Large intestine (tissue), 3 donors: ENCODE data around the gene SRGAP3. TPM values are rescaled to one million over a fixed set of nuclear protein-coding genes. Genes with fewer than 3 reads are reported as not detected.

ENCODE experiments used
- DNase-seq, 2 donors: peaks; one replicate each; pipeline versions ENCODE4 v3.0.0 to v3.0.0-alpha.2; 2013
- H3K27ac ChIP-seq: one replicate; pipeline ENCODE4 v1.5.1; 2013; ENCODE audit warnings: low read length
- H3K27me3 ChIP-seq: 2 replicates; pipeline ENCODE4 v1.6.1; 2013; ENCODE audit warnings: low read length; ENCODE audit not compliant: control insufficient read depth, insufficient read depth
- H3K36me3 ChIP-seq: 2 replicates; pipeline ENCODE4 v1.6.1; 2013; ENCODE audit warnings: low read length; ENCODE audit not compliant: control insufficient read depth, insufficient read depth
- H3K4me1 ChIP-seq: one replicate; pipeline ENCODE4 v1.6.1; 2013; ENCODE audit warnings: low read length; ENCODE audit not compliant: control insufficient read depth, insufficient read depth
- H3K4me3 ChIP-seq: one replicate; pipeline ENCODE4 v1.5.1; 2013; ENCODE audit warnings: low read length
- H3K9me3 ChIP-seq: one replicate; pipeline ENCODE4 v1.6.1; 2013; ENCODE audit warnings: mild to moderate bottlenecking, low read depth, low read length, moderate library complexity; ENCODE audit not compliant: control insufficient read depth
- WGBS: methylation state at CpG from one replicate; pipeline ENCODE4 v1.1.5; 2013; ENCODE audit warnings: low lambda C conversion rate; ENCODE audit not compliant: insufficient coverage; 5-methylcytosine and 5-hydroxymethylcytosine counted together
- polyA plus RNA-seq: library from polyadenylated mRNA; unstranded; fragments of 120-200 nt; gene quantifications from one replicate; pipeline ENCODE4 v1.2.1, GENCODE V29; 2013

The SRGAP3 gene
- polyA plus RNA-seq, 1 donor, result 6.5 TPM

GRCh38 chr3:9133656-9134055 lies 115.8 kb downstream of the SRGAP3 start:
- Histone ChIP-seq H3K36me3 (no peaks in the 10 kb centered on the region), H3K27ac (no peak overlapping the region), H3K4me1 (peaks cover 11% of the 10 kb centered on the region), H3K9me3 (no peaks in the 10 kb centered on the region), H3K4me3 (no peak overlapping the region), H3K27me3 (peaks cover 10% of the 10 kb centered on the region)
- WGBS, result 20% methylated on average over 1 of the region's 3 CpGs
- DNase-seq, result no peak

- peaks cover 2% of the 10 kb centered on the region for H3K27me3 ChIP-seq
- no peaks in the 10 kb centered on the region for H3K9me3 ChIP-seq
- no peaks in the 10 kb centered on the region for H3K36me3 ChIP-seq
- no peak overlapping the region for H3K27ac ChIP-seq
- 90% methylated on average over 2 of the region's 8 CpGs for WGBS
- no peak overlapping the region for H3K4me3 ChIP-seq
- H3K4me1 ChIP-seq, result peaks cover 3% of the 10 kb centered on the region
- no peak for DNase-seq
Measured at GRCh38 chr3:9130345-9131305, 118.8 kb downstream of the SRGAP3 start.

- Histone ChIP-seq H3K27me3 (no peaks in the 10 kb centered on the region), H3K27ac (no peak overlapping the region), H3K4me1 (peaks cover 2% of the 10 kb centered on the region), H3K36me3 (no peaks in the 10 kb centered on the region), H3K4me3 (no peak overlapping the region), H3K9me3 (no peaks in the 10 kb centered on the region)
- DNase-seq, result no peak
- 100% methylated on average over 1 of the region's 2 CpGs for WGBS
Measured at GRCh38 chr3:9129365-9129764, 120.1 kb downstream of the SRGAP3 start.

- no peak for DNase-seq
- Histone ChIP-seq H3K36me3 (no peaks in the 10 kb centered on the region), H3K4me3 (no peak overlapping the region), H3K9me3 (no peaks in the 10 kb centered on the region), H3K4me1 (no peaks in the 10 kb centered on the region), H3K27me3 (no peaks in the 10 kb centered on the region), H3K27ac (no peak overlapping the region)
- WGBS, result no CpG with 5 or more reads among the region's 7 CpGs
Measured at GRCh38 chr3:9125278-9125951, 124.0 kb downstream of the SRGAP3 start.

GRCh38 chr3:9124730-9125129 lies 124.7 kb downstream of the SRGAP3 start:
- no peak overlapping the region for H3K4me3 ChIP-seq
- no peak overlapping the region for H3K27ac ChIP-seq
- H3K36me3 ChIP-seq, result no peaks in the 10 kb centered on the region
- no peaks in the 10 kb centered on the region for H3K27me3 ChIP-seq
- no CpG with 5 or more reads among the region's 15 CpGs for WGBS
- DNase-seq, result no peak
- no peaks in the 10 kb centered on the region for H3K9me3 ChIP-seq
- H3K4me1 ChIP-seq, result no peaks in the 10 kb centered on the region

- Histone ChIP-seq H3K4me3 (no peak overlapping the region), H3K4me1 (no peaks in the 10 kb centered on the region), H3K27me3 (no peaks in the 10 kb centered on the region), H3K36me3 (no peaks in the 10 kb centered on the region), H3K27ac (no peak overlapping the region), H3K9me3 (no peaks in the 10 kb centered on the region)
- no CpG with 5 or more reads among the region's 4 CpGs for WGBS
- no peak for DNase-seq
Measured at GRCh38 chr3:9123840-9124239, 125.6 kb downstream of the SRGAP3 start.

GRCh38 chr3:9122732-9123364 lies 126.6 kb downstream of the SRGAP3 start:
- DNase-seq, result no peak
- H3K27me3 ChIP-seq, result no peaks in the 10 kb centered on the region
- 60% methylated on average over 5 of the region's 7 CpGs for WGBS
- no peaks in the 10 kb centered on the region for H3K4me1 ChIP-seq
- no peaks in the 10 kb centered on the region for H3K9me3 ChIP-seq
- H3K4me3 ChIP-seq, result no peak overlapping the region
- no peaks in the 10 kb centered on the region for H3K36me3 ChIP-seq
- no peak overlapping the region for H3K27ac ChIP-seq

- Histone ChIP-seq H3K36me3 (no peaks in the 10 kb centered on the region), H3K27me3 (no peaks in the 10 kb centered on the region), H3K27ac (no peak overlapping the region), H3K4me1 (no peaks in the 10 kb centered on the region), H3K4me3 (no peak overlapping the region), H3K9me3 (no peaks in the 10 kb centered on the region)
- WGBS, result no CpG with 5 or more reads among the region's 11 CpGs
- DNase-seq, result no peak
Measured at GRCh38 chr3:9121366-9122001, 128.0 kb downstream of the SRGAP3 start.

GRCh38 chr3:9119331-9119730 lies 130.1 kb downstream of the SRGAP3 start:
- no peaks in the 10 kb centered on the region for H3K9me3 ChIP-seq
- H3K27me3 ChIP-seq, result no peaks in the 10 kb centered on the region
- WGBS, result no CpG with 5 or more reads among the region's 4 CpGs
- H3K27ac ChIP-seq, result no peak overlapping the region
- no peak overlapping the region for H3K4me3 ChIP-seq
- DNase-seq, result no peak
- no peaks in the 10 kb centered on the region for H3K36me3 ChIP-seq
- no peaks in the 10 kb centered on the region for H3K4me1 ChIP-seq

- no peak for DNase-seq
- H3K4me1 ChIP-seq, result no peaks in the 10 kb centered on the region
- no peaks in the 10 kb centered on the region for H3K36me3 ChIP-seq
- H3K4me3 ChIP-seq, result no peak overlapping the region
- H3K27ac ChIP-seq, result no peak overlapping the region
- no CpG with 5 or more reads among the region's 2 CpGs for WGBS
- H3K27me3 ChIP-seq, result no peaks in the 10 kb centered on the region
- no peaks in the 10 kb centered on the region for H3K9me3 ChIP-seq
Measured at GRCh38 chr3:9118222-9118621, 131.2 kb downstream of the SRGAP3 start.
